Activated CD8-positive, alpha-beta T cell treated with anti-CD3 and anti-CD28 coated beads for 36 hours (primary cell): Measurements from ENCODE around the gene SLC25A15. TPM values are rescaled to one million over a fixed set of nuclear protein-coding genes. Genes with fewer than 3 reads are reported as not detected.
"Not testable (repeated sequence)": the region's sequence is repeated elsewhere in the genome, so short reads cannot be mapped to it uniquely, and the experiment has no call there.

ENCODE experiments used
- ATAC-seq: fragments of 200-7000 bp; cut with Tn5 transposase; one replicate; pipeline ENCODE4 v1.10.0; 2021; ENCODE audit warnings: mild to moderate bottlenecking, moderate library complexity
- CTCF ChIA-PET: fragments of 350-600 bp; sonication (Branson Sonifier 250); formaldehyde crosslinking; loops from one replicate; lab custom pipeline; 2021; ENCODE audit warnings: antibody characterized with exemption; lab: Charles Lee
- POLR2A ChIA-PET: fragments of 350-600 bp; sonication (Branson Sonifier 250); formaldehyde crosslinking; loops from one replicate; lab custom pipeline; 2021; ENCODE audit warnings: antibody characterized with exemption; lab: Charles Lee
- DNase-seq: peaks from one replicate; pipeline ENCODE4 v3.0.0-alpha.2; 2020
- H3K27ac Mint-ChIP-seq: one replicate; pipeline ENCODE4 v1.8.0; 2021; ENCODE audit warnings: mild to moderate bottlenecking, mixed read lengths
- H3K27me3 Mint-ChIP-seq: one replicate; pipeline ENCODE4 v1.8.0; 2021; ENCODE audit warnings: mixed read lengths
- H3K36me3 Mint-ChIP-seq: one replicate; pipeline ENCODE4 v1.8.0; 2021; ENCODE audit warnings: low read depth, mixed read lengths
- H3K4me1 Mint-ChIP-seq: one replicate; pipeline ENCODE4 v1.8.0; 2021; ENCODE audit warnings: low read depth, mixed read lengths
- H3K4me3 Mint-ChIP-seq: one replicate; pipeline ENCODE4 v1.8.0; 2021; ENCODE audit warnings: mild to moderate bottlenecking, moderate library complexity, mixed read lengths
- H3K9me3 Mint-ChIP-seq: one replicate; pipeline ENCODE4 v1.8.0; 2021; ENCODE audit warnings: mixed read lengths
- intact Hi-C: fragments of 100-400 bp; cut with micrococcal nuclease; formaldehyde crosslinking; loops from one replicate; pipeline ENCODE4 v1.10.0; 2022
- microRNA-seq: library from miRNA; unstranded; fragments of <30 nt; microRNA quantifications from one replicate; pipeline ENCODE4 v1.2.0, GENCODE V29; 2022; ENCODE audit warnings: borderline microRNAs expressed, borderline replicate concordance
- total RNA-seq, 2 experiments: library from RNA; stranded (reverse); gene quantifications; one replicate each; pipeline ENCODE4 v1.2.3, GENCODE V29; 2021
- TF ChIP-seq, protein P1 (sequence below): fragments of 200-600 bp; IDR thresholded peaks from one replicate; pipeline ENCODE4 v1.8.0; 2022; ENCODE audit warnings: antibody characterized with exemption, mild to moderate bottlenecking

SLC25A15 gene
- total RNA-seq, 2 experiments from 2014 or later, result 23.2 to 24.6 TPM

DNA sequence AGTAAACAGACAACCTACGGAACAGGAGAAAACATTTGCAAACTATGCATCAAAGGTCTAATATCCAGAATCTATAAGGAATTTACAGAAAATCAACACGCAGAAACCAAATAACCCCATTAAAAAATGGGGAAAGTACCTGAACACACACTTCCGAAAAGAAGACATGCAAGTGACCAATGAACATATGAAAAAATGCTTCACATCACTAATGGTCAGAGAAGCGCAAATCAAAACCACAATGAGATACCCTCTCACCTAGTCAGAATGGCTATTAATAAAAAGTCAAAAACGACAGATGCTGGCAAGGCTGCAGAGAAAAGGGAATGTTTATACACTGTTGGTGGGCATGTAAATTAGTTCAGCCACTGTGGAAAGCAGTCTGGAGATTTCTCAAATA is 29.5 kb downstream of the SLC25A15 start:
- ChIA-PET CTCF (no interaction called here), POLR2A (no interaction called here)
- no peaks in the 10 kb centered on the region for H3K27me3 Mint-ChIP-seq
- DNase-seq (no peak), ATAC-seq (no peak)
- intact Hi-C loops, result no loop called here
- H3K27ac Mint-ChIP-seq, result no peak overlapping the region
- TF ChIP-seq, protein P1, sequence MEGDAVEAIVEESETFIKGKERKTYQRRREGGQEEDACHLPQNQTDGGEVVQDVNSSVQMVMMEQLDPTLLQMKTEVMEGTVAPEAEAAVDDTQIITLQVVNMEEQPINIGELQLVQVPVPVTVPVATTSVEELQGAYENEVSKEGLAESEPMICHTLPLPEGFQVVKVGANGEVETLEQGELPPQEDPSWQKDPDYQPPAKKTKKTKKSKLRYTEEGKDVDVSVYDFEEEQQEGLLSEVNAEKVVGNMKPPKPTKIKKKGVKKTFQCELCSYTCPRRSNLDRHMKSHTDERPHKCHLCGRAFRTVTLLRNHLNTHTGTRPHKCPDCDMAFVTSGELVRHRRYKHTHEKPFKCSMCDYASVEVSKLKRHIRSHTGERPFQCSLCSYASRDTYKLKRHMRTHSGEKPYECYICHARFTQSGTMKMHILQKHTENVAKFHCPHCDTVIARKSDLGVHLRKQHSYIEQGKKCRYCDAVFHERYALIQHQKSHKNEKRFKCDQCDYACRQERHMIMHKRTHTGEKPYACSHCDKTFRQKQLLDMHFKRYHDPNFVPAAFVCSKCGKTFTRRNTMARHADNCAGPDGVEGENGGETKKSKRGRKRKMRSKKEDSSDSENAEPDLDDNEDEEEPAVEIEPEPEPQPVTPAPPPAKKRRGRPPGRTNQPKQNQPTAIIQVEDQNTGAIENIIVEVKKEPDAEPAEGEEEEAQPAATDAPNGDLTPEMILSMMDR, result no peak
- H3K36me3 Mint-ChIP-seq, result peaks cover 27% of the 10 kb centered on the region
- peaks cover 14% of the 10 kb centered on the region for H3K4me1 Mint-ChIP-seq
- no peak overlapping the region for H3K4me3 Mint-ChIP-seq
- H3K9me3 Mint-ChIP-seq, result peaks cover 12% of the 10 kb centered on the region

DNA sequence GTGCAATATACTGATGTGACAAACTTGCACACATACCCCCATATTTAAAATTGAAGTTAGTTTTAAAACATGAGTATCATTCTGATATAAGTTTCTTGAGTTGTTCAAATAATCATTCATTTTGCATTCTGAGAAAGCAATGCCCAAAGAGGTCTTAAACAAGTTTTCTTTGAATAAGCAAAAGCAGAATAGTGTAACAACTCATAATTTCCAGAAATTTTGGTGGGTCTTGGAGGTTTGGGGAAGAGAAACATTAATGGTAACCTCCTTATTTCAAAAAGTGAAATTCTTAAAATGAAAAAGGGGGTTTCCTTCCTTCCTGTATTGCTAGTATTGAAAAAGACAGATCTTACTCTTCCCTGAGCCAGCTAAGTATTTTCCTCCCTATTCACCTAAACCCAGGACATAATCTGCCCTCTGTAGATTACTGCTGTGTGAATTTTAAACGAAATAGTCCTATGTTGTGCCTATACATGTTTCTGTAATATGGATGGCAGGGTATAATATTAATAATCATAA is 30.4 kb downstream of the SLC25A15 start:
- intact Hi-C loops, result no loop called here
- no peak for DNase-seq
- POLR2A ChIA-PET, result interaction anchor here (0.6 kb wide), 1 partner anchor 94 kb away, joined by 7 read pairs; no protein-coding TSS in a partner anchor
- Mint-ChIP-seq H3K4me3 (no peak overlapping the region), H3K27ac (peak overlapping the region; percentile 32), H3K27me3 (no peaks in the 10 kb centered on the region), H3K36me3 (peaks cover 20% of the 10 kb centered on the region), H3K4me1 (peaks cover 14% of the 10 kb centered on the region), H3K9me3 (peaks cover 12% of the 10 kb centered on the region)
- TF ChIP-seq, protein P1, result no peak
- ATAC-seq, result peak; percentile 27
- CTCF ChIA-PET, result no interaction called here

DNA sequence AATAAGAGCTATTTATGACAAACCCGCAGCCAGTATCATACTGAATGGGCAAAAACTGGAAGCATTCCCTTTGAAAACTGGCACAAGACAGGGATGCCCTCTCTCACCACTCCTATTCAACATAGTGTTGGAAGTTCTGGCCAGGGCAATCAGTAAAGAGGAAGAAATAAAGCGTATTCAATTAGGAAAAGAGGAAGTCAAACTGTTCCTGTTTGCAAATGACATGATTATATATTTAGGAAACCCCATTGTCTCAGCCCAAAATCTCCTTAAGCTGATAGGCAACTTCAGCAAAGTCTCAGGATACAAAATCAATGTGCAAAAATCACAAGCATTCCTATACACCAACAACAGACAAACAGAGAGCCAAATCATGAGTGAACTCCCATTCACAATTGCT is 50.3 kb downstream of the SLC25A15 start:
- ATAC-seq, result not testable (repeated sequence)
- CTCF ChIA-PET, result interaction anchor here (1.4 kb wide), 1 partner anchor 25 kb away, joined by 3 read pairs; no protein-coding TSS in a partner anchor

GRCh38 chr13:40840955-40841354 is 51.5 kb downstream of the SLC25A15 start:
- POLR2A ChIA-PET, result interaction anchor here (0.6 to 0.7 kb wide), 2 partner anchors 53 to 77 kb away, joined by 3 read pairs; no protein-coding TSS in a partner anchor
- intact Hi-C loops, H3K4me1 Mint-ChIP-seq, DNase-seq, H3K27ac Mint-ChIP-seq, H3K4me3 Mint-ChIP-seq, H3K36me3 Mint-ChIP-seq, H3K9me3 Mint-ChIP-seq, H3K27me3 Mint-ChIP-seq, ATAC-seq, CTCF ChIA-PET: not testable (repeated sequence)

More for the DNA sequence above, 50.3 kb downstream of the SLC25A15 start:
- DNase-seq, H3K36me3 Mint-ChIP-seq, intact Hi-C loops, H3K27ac Mint-ChIP-seq, H3K27me3 Mint-ChIP-seq, H3K9me3 Mint-ChIP-seq, H3K4me3 Mint-ChIP-seq, H3K4me1 Mint-ChIP-seq, POLR2A ChIA-PET: not testable (repeated sequence)

Small RNA genes within 50 kb of the gene (microRNA-seq; reads per million reads assigned to microRNA genes)
- gene MIR621, result not detected

Other genes with a start within 250 kb of the SLC25A15 start
- 10 to 100 TPM; 30.6 to 30.8 TPM for gene FOXO1, start 123.0 kb upstream of the SLC25A15 start, total RNA-seq
- 10 to 100 TPM; 41.0 to 44.7 TPM for gene MRPS31, start 18.4 kb upstream of the SLC25A15 start, total RNA-seq
- 10 to 100 TPM; 85.2 to 88.2 TPM for gene ELF1, start 229.7 kb downstream of the SLC25A15 start, total RNA-seq